OCI-M2 (cell line): Measurements from ENCODE around the gene ARHGEF11.
"Not testable (repeated sequence)": the region's sequence is repeated elsewhere in the genome, so short reads cannot be mapped to it uniquely, and the experiment has no call there.

ENCODE experiments used
- DNase-seq: peaks from one replicate; lab custom pipeline; 2025; ENCODE audit not compliant: unreplicated experiment; lab: John Stamatoyannopoulos, UW

Gene ARHGEF11

DNA sequence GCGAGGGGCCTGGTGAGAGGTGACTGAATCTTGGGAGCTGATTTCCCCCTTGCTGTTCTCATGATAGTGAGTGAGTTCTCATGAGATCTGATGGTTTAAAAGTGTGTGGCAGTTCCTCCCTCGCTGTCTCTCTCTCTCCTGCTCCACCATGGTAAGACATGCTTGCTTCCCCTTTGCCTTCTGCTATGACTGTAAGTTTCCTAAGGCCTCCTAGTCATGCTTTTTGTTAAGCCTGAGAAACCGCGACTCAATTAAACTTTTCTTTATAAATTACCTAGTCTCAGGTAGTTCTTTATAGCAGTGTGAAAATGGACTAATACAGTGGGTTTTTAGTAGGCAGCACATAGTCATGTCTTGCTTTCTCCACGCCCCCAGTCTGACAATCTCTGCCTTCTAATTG, 10.2 kb upstream of the ARHGEF11 start:
- not testable (repeated sequence) for DNase-seq

DNA sequence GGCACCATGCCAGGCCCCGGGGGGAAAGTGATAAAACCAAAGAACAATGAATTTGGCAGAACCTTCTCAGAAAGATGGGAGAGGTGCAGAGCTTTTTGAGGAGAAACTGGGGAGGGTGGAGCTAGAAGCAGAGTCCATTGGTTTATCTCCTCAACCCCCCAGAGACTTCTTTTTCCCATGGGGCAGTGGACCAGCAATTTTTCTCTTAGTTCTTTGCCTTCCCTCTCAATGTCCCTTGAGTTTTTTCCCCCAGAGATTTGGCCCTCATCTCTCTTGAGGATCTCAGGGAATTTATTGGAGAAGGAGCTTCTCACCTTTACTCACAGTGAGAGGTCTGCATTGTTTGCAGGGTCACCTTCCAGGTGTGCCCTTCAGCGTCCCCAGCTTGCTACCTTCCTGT, 5.3 kb upstream of the ARHGEF11 start:
- DNase-seq = no peak

DNA sequence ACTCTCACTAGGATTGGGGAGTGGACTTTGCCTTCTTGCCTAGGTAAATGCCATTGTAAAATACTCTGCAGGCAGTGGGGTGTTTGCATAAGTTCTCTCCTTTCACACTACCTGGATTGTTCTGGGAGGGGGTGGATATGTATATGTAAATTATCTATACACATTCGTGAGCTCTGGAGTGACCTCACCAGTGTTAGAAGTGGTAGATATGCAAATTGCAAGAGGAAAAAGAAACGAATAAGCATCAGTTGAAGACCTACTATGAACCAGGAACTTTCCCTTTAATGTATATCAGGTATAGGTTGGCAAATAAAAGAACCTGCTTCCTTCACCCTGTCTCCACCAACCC, 1.5 kb upstream of the ARHGEF11 start:
- DNase-seq = no peak

DNA sequence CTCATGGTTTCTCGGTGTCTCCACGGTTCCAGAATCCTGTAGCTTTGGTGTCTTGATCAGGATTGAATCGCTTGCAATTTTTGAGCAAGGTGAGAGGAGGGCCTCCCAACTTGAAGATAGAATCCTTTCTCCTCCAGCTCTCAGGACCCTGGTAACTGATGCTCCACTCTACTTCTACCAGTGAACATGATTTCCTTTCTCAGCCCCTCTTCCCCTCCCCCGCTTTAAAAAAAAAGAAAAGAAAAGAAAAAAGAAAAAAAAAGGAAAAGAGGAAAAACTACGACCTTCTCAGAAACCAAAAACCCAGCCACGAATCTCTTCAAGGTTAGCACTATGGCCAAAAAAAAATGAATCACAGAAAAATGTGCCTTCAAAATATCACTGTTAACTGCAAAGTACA, 1.2 kb downstream of the ARHGEF11 start:
- no peak for DNase-seq

DNA sequence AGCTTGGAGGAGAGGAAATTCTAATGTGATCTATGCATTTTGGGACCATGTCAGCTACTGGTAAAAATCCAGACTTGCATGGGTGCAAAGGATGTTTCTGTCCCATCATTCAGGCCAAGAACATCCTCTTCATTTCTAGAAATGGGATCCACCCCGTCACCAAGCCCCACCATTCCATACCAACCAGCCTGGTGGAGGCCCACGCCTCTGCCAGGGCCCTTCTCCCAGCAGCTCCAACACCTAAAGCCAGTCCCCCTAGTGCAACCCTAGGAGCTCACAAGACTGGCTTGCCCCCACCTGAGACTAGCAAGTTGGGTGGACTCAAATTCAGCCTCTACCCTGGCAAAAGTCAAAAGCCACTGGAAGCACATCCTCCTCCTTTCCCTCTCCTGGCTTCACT, 1.9 kb downstream of the ARHGEF11 start:
- DNase-seq = no peak

DNA sequence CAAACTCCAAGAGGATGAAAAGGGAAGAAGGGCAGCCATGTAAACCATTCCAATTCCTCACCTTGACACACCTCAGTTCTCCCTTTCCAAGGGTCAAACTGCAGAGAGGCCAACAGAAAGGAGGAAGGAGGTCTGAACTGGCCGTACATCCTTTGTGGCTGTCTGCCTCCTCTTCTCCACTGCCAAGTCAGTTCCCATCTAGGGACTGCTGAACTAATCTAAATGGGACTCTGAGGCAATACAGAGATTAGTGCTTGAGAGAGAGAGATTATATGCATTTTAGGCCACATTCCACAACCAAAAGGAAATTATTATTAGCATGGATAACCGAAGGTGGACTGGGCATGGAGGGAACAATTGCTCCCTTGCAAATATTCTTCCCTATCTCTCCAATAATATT, 2.7 kb downstream of the ARHGEF11 start:
- DNase-seq = no peak

DNA sequence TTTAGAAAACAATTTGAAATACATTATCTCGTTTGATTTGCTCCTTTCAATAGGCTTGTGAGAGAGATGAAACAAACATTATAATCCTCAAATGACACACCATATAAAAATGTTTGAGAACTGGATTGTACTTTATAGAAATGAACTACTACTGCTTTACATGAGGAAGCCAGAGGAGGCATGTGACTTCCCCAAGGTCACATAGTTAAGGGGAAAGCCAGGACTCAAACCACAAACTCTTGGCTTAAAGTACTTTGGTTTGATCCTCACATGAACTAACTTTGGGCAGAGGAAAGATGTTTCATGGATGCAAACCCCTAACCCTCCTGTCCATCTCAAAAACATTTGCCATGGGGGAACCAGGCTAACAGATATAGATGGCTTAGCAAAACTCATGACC, 4.7 kb downstream of the ARHGEF11 start:
- no peak for DNase-seq

DNA sequence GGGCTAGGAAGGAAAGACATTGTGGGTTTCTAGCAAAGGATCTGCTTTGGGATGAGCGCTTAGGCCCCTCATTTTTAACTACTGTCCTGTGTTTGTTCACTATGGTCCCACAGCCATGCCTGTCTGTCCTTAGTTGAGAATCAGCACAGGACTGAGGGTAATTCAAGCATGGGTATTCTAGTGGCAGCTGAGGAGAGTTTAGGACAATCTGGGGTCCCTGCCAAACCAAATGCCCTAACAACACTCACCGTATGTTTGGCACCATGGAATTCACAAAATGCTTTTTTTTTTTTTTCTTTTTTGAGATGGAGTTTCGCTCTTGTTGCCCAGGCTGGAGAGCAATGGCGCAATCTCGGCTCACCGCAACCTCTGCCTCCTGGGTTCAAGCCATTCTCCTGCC, 10.4 kb downstream of the ARHGEF11 start:
- DNase-seq = no peak

DNA sequence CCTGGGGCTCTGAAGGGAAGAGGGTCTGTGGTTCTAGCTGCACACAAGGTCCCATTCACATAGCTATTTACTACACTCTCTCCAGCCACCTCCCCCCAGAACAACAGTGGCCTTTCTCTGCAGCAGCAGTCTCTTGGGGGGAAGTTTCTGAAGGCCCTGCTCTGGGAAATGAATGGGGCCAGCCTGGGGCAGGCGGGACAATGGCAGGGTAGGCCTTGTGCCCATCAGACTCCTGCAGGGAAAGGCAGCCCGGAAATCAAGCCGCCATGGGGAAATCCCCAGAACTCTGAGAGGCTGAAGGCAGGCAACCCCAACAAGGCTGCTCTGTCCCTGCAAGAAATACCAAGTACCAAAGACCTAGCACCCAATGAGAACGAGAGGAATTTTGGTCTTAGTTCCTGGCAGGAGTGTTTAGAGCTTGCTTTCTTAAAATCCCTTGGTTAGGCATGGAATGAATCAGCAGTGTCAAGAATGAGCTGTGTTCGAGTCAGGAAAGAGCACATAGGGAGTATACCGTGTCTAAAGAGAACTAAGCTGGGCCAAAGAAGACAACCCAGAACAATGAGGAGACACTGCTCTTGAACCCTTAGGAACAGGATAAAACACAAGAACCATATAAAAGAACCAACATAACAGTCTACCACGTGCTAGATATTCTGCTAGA, 11.3 kb downstream of the ARHGEF11 start:
- DNase-seq = no peak

DNA sequence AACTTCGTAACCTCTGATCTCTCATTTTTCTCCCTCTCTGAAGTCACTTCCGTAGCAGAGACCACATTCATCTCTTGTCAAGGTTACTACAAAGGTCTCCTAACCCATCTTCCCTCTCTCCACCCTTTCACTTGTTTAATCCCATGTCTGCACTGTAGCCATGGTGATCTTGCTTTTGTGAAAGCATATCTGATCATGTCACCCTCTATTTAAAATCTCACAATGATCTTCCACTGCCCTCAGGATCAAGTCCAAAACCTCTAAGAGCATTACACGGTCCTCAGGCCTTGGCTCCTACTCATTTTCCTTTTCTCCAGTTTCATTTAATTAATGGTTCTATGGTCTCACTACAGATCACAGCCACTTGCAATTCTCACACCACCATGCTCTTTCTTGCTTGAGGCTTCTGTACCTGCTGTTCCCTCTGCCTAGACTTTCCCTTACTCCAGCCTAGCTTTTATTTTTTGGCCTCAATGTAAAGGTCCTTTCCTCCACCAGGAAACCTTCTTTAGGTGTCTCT, 12.1 kb downstream of the ARHGEF11 start:
- DNase-seq = no peak

DNA sequence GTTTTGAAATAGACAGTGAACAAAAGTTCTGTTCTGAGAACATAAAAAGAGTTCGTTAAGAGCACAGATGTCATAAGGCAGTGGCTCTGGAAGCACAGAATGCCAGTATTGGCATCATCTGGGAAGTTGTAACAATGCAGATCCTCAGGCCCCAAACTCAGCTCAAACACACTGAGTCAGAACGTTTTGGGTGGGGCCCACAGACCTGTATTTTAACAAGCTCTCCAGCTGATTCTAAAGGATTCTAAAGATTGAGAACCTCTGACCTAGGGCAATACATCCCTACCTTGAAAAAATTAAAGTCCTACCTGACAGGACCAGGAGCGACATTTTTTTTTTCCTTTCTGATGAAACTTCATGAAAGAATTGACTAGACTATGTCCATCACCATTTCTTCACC, 13.2 kb downstream of the ARHGEF11 start:
- no peak for DNase-seq

DNA sequence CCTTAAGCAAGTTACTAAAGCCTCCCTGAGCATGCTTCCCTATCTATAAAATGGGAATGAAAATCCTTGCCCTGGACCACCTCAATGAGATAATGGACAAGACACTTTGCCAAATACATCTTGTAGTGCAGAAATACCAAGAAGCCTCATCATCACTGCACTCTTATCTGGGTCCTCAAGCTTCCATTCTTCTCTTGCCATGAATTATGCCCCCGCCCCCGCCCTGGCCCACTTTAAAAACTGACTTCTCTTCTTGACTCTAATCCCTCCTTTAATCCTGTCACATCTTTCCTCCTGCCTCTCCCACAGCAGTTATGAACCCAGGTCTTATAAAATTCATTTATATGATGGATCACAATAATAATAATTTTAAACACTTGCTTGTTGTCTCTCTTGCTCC, 14.8 kb downstream of the ARHGEF11 start:
- no peak for DNase-seq

DNA sequence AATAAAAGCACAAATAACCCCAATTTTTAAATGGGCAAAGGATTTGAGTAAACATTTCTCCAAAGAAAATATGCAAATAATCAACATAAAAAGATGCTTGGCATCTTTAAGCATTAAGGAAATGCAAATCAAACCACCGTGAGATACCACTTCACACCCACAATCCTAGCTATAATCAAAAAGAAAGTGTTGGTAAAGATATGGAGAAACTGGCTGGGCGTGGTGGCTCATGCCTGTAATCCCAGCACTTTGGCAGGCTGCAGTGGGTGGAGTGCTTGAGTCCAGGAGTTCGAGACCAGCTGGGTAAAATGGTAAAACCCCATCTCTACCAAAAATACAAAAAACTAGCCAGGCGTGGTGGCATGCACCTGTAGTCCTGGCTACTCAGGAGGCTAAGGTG, 16.9 kb downstream of the ARHGEF11 start:
- DNase-seq = no peak

DNA sequence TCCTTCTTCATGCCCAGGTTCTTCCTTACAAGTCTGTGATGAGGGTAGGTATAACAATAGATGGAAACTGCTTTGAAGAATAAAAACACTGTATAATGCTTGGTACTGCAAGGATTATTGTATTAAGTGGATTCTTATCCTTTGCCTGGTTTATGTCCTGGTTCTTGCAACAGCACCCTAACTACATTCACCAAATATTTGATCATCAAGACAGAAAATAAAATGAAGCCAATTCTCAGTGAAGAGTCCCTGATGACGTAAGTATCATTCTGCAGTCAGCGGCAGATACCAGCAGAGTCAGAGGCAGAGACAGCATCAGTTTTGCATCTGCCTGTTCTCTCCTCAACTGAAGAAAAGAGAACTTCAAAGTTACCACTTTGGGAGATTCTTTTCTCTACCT, 19.7 kb downstream of the ARHGEF11 start:
- no peak for DNase-seq

DNA sequence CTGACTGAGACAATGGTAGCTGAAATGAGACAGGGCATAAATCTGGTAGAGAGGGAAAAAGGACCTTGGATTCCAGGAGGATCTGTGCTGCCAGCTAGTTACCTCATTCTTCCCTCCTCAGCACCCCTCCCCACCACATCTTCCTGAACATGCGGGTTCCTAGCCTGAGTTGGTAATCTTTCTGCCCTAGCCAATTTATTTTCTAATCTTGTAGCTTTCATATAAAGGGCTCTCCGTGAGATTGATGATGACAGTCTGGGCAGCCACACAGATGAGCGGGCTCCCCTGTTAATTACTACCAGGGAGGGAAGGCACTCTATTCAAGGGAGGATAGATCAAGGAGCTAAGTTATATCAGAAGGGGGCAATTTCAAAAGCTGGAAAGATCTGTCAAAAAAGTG, 20.2 kb downstream of the ARHGEF11 start:
- no peak for DNase-seq

DNA sequence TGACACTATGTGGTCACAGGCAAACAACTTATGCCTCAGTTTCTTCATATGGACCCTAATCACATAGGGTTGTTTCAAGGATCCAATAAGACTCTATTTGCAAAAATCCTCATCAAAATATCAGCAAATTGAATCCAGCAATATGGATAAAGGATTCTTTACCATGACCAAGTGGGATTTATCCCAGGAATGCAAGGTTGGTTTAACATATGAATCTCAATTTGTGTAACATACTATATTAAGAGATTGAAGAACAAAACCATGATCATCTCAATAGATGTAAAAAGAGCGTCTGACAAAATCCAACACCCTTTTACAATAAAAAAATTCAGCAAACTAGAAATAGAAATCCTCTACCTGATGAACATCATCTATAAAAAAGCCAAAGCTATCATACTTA, 23.9 kb downstream of the ARHGEF11 start:
- DNase-seq = no peak

DNA sequence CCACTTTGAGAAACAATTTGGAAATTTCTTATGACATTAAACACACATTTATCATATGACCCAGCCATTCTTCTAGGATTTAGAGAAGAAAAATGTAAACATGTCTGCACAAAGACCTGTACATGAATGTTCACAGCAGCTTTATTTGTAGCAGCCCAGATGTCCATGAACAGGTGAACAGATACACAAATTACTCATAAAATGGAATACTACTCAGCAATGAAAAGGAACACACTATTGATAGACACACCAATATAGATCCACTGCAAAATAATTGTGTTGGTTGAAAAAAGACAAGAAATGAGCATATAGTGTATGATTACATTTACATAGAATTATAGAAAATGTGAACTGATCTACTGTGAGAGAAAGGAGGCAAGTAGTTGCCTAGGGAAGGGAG, 26.1 kb downstream of the ARHGEF11 start:
- DNase-seq = no peak

DNA sequence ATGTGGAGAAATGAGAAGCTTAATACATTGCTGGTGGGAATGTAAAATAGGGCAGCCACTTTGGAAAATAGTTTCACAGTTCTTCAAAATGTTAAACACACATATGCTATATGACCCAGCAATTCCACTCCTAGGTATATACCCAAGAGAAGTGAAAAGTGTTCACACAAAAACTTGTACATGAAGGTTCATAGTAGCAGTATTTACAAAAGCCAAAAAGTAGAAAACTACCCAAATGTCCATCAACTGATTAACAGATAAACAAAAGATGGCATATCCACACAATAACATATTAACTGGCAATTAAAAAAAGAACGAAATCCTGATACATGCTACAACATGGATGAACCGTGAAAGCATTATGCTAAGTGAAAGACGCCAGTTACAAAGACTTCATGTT, 33.7 kb downstream of the ARHGEF11 start:
- DNase-seq = no peak

DNA sequence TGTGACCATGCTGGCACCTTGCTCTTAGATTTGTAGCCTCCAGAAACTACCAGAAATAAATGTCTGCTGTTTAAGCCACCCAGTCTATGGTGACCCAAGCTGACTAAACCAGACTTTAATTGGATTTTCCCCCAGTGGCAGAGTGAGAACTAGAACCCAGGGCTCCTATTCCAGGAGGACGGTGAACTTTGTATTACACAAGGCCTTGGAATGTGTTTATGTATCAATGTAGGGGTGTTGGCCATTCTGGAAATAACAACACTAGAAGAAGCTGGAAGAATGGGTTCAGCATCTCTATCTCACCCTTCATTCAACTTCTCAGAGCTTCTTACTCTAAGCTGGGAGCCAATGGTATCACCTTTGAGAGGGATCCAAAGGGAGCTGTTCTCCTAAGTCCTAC, 37.0 kb downstream of the ARHGEF11 start:
- DNase-seq = no peak

DNA sequence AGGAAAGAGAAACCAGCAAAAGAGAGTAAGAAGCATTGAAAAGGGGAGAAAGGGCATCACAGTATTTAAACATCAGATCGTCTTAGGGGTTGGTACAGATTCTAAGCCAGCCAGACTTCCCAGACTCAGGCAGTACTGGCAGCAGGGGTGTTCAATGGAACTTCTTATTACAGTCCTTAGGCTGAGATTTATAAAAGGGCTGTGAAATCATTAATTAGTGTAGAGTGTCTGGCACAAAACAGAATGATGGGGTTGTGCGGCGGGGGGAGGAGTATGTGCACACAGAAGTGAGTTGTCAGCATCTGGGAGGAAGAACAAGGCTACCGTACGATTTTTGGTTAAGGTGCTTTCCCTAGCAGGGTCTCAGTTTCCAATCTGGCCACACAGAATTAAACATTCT, 38.2 kb downstream of the ARHGEF11 start:
- DNase-seq = no peak

DNA sequence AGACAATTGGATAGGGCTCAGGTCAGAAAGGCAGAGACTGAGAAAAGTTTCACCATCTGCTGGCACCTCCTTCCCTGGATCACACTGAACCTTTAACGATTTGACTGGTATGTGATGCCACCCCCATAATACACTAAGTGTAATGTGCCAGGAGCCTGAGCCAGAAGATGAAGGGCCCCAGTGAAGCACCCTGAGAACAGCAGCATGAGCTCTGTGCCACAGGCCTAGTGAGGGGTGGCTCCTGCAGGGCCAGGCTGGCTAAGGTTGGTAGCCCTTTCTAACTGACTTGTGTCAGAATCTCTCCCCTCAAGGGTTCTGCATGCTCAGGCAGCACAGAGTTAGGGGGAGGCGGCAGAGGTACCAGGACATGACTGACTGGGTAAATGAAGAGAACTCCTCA, 38.9 kb downstream of the ARHGEF11 start:
- no peak for DNase-seq

DNA sequence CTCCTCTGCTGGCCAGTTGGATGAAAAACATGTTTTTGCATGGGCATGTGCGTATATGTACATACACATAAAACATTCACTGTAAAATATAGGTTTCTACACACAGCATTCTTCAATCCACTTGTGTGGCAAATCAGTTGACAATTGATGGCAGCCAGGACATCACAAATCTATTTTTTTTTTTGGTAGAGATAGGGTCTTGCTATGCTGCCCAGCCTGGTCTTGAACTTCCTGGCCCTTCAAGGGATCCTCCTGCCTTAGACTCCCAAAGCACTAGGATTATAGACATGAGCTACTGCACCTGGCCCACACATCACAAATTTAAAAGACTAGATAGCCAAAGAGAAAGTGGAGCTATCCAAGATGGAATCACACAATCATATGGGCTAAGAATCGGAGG, 39.6 kb downstream of the ARHGEF11 start:
- no peak for DNase-seq

DNA sequence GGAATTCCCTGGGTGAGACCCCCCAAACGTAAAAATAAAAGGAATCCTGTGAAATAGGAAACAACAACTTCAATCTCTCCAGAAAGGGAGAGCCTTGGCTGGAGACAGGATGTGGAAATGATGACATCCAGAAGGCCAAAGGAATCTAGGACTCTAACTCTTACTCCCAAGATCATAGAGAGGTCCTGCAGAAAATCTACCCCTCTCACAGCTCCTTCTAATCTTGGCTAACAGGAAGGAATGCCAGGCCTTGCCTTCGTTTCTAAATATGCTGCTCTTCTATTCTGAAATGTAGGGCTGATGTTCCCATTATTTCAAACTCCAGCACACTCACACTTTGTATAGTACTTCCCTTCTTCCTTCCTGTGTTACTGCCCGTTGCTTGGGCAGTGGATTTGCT, 40.7 kb downstream of the ARHGEF11 start:
- no peak for DNase-seq

DNA sequence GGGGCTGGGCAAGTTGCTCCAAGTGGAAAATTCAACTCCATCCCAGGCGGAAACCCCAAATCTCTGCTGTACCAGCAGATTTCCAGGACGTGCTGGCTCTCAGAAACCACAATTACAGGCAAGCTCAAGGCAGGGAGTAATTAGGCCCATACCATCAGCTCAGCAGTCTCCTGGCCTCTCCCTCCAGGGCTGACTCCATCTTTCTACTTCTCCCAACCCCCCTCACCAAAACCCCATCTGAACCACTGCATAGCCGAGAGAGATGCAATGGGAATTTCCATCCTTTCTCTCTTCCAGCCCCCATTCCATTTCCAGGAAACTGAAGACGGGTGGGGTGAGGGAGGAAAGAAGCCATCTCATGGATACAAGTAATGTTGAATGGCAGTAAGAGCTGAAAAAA, 41.2 kb downstream of the ARHGEF11 start:
- DNase-seq = no peak
